Mucosa of gallbladder (tissue), 1 donor: Measurements from ENCODE around the gene MTHFD2L. TPM values are rescaled to one million over a fixed set of nuclear protein-coding genes. Genes with fewer than 3 reads are reported as not detected.

Experiments used
- DNase-seq: peaks from one replicate; pipeline ENCODE4 v3.0.0-alpha.2; 2020; ENCODE audit warnings: low spot score
- total RNA-seq: library from RNA; stranded (reverse); gene quantifications from one replicate; pipeline ENCODE4 v1.2.1, GENCODE V29; 2021
- donor health status: DM: no; HTN: no; CAD: no.

MTHFD2L gene
- total RNA-seq, 1 donor from 2014 or later = 6.8 TPM

- no peak for DNase-seq
These were observed 86.1 kb downstream of the MTHFD2L start for GRCh38 chr4:74244049-74244448.

DNA sequence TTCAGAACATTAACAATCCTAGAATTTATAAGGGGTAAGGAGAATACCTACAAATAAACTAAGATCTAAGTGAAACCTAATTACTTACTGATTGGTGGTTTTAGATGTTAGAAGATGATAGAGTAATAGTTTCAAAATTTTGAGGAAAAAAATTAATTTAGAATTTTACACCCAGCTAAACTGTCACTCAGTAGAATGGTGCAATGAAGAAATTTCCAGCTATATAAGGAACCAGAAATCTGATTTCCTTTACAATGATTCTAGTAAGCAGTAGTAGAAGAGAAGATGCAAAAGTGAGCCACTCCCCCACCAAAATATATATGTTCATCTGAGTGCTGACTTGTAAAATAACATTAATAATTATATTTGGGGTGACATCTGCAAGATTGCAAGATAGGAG is 95.0 kb downstream of the MTHFD2L start:
- DNase-seq = no peak

DNA sequence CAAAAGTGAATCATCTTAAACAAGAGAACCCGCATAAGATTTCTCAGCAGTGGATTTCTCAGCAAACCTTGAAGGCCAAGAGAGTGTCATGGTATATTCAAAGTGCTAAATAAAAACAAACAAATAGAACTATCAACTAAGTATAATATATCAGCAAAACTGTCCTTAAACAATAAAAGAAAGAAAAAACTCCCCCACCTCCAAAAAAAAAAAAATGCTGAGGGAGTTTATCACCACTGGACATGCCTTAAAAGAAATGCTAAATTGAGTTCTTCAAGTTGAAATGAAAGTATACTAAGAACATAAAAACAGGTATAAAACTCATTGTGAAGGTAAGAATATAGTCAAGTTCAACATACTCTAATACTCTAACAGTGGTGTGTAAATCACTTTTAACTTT is 96.5 kb downstream of the MTHFD2L start:
- DNase-seq = no peak

DNA sequence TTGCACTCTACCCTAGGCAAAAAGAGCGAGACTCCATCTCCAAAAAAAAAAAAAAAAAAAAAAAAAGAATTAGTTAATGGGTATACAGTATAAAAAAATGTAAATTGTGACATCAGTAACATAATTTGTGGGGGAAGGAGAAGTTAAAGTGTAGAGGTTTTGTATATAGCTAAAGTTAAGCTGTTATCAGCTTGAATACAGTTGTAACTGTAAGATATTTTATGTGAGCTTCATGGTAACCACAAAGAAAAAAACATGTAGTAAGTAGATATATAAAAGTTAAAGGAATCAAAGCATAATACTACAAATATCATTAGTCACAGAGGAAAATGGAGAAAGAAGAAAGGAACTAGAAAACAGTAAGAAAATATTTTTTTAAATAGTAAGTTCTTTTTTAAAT is 97.2 kb downstream of the MTHFD2L start:
- DNase-seq = no peak

GRCh38 chr4:74258963-74259362 is 101.0 kb downstream of the MTHFD2L start:
- DNase-seq = peak; percentile 34

DNA sequence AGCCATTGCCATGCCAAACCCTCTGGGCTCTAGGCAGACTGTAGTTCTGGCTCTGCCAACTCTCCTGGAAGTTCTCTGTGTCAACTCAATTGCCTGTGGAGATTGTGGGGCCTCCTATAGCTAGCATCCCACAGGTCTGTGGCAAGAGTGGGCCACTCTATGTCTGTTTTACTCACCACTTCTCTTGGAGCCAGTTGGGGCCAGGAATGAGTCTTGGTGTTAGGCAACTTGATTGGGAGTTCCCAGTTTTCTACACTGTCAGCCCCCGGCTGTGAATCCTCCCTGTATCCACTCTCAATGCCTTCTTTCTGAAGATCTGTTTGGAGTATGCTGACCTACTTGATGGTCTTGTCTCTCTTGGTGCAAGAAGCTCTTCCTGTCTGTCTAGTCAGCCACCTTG is 102.1 kb downstream of the MTHFD2L start:
- DNase-seq = no peak

DNA sequence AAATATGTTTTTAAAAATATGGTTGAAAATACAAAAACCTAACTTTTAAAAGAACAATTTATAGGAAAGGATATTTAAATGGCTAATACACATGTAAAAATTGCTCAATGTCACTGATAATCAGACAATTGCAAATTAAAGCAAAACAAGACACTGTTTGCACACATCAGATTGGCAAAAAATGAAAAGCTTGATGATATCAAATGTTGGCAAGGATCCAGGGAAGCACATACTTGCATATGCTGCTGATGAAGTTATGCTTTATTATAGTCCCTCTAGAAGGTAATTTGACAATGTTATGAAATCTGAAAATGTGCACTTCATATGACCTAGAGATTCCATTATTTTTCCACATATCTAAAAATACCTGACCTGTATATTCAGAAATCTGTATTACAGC is 104.6 kb downstream of the MTHFD2L start:
- no peak for DNase-seq

GRCh38 chr4:74263551-74263950 is 105.6 kb downstream of the MTHFD2L start:
- DNase-seq = no peak

DNA sequence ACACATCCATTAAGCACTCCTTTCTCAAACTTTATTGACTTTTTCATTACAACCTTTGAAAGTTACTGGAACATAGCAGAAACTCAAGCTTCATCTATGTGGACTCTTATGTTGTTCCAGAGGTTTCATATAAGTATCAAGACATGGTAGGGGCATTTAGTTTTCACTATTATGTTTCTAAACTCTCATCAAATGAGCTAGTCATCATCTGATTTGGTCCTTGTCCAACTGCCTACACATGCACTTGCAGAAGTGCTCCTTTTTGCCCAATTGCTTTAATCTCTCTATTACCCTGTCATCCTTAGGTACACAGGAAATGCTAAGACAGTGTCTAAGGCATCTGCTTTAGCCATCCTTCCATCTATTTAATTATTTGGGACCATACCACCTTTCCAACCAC is 108.2 kb downstream of the MTHFD2L start:
- no peak for DNase-seq

GRCh38 chr4:74267998-74268606 is 110.2 kb downstream of the MTHFD2L start:
- DNase-seq = no peak

GRCh38 chr4:74268643-74269042 is 110.7 kb downstream of the MTHFD2L start:
- no peak for DNase-seq

GRCh38 chr4:74278490-74278889 is 120.6 kb downstream of the MTHFD2L start:
- no peak for DNase-seq

DNA sequence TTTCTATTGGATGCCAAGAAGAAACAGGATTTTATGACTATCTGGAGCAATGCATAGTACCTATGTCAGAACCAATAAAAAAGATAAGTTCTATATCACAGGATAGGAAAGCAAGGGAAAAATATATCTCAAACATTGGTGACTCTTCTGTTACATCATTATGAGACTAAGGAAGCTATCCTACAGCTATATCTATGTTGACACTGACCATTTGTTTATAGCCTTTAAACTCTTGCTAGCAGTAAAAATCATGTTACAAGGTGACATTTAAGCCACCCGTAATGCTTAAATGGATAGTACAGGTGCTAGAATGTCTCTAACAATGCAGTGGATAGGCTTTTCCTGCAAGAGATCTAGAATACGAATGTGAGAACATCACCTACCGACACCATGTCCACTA is 121.8 kb downstream of the MTHFD2L start:
- DNase-seq = no peak

- no peak for DNase-seq
These were observed 125.0 kb downstream of the MTHFD2L start for GRCh38 chr4:74282926-74283325.

- DNase-seq = peak; percentile 19
These were observed 125.7 kb downstream of the MTHFD2L start for GRCh38 chr4:74283614-74284013.

- no peak for DNase-seq
These were observed 126.1 kb downstream of the MTHFD2L start for GRCh38 chr4:74284053-74284452.

DNA sequence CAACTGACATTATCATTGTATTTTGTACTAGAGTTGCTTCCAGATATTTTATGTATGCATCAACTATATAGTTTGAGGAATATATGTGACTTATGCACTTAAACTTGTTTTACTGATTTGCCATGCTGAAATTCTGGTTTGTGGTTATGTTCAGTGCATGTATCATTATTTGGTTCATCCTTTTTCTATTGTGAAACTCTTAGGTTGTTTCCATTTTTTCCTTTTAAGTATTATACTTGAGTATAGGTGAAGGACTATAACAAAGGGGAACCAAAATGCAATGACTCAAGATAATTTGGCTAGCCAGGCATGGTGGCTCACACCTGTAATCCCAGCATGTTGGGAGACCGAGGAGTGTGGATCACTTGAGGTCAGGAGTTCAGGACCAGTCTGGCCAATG is 129.2 kb downstream of the MTHFD2L start:
- no peak for DNase-seq

GRCh38 chr4:74287791-74288190 is 129.9 kb downstream of the MTHFD2L start:
- DNase-seq = no peak

DNA sequence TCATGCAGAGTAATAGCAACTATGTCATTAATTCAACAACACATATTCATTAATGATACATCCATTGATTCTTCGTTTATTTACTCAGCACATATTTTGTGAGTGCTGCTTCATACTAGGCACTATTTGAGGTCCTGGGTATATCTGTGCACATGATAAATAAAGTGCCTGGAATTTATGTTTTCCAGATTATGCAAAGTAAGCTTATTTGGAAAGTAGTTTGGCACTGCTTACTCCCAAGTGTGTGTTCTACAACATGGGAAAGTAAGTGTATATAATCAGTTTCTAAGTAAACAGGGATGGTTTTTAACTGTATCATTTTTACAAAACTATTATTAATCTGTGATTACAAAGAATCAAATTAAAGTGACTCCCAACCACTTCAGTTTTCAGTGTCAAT is 133.6 kb downstream of the MTHFD2L start:
- DNase-seq = no peak

DNA sequence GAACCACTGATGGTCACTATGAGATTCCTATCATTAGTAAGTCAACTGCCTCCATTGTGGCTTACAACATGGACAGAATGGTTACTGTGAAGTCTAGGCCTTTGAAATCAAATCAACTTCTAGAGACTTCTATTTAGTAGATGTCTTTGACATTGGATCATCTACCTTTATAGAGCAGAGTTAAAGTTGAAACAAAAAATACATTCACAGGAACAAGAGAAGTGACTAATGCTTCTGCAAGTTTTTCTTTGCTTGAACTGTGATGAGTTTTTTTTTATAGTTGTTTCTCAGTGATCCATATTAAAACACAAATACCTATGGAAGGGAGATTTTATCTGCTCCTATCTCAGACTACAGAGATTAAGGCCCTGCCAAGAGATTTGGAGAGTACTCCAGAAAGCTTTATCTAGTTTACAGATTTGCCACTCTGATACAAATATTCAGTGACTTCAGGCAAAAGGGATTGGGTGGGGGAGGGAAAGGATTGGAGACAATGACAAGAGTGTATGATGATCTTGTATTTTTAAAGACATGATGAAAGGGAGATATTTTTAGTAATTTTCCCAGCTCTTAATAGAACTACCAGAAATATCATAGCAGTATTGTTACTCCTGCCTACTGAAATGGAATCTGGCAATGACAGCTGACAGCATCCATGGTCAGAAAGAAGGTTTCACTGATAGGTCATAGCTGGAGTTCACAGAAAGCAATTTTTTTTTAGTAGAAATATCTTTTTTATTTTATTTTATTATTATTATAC is 134.4 kb downstream of the MTHFD2L start:
- DNase-seq = no peak

GRCh38 chr4:74293558-74293957 is 135.6 kb downstream of the MTHFD2L start:
- DNase-seq = no peak

GRCh38 chr4:74294681-74295080 is 136.8 kb downstream of the MTHFD2L start:
- no peak for DNase-seq

GRCh38 chr4:74297539-74297938 is 139.6 kb downstream of the MTHFD2L start:
- DNase-seq = no peak
